Stomach (tissue), 4 donors: ENCODE results near the gene NELFB.

Experiments
- CTCF ChIP-seq, 7 experiments: fragments of 450-650 bp in 4 of 7; fragments of 200-600 bp in 3 of 7; sonication (generic) in 3 of 7; IDR thresholded peaks; one replicate each; pipeline ENCODE4 v1.5.1; 2016 to 2019; ENCODE audit warnings: antibody characterized with exemption in 7 of 7, control low read depth in 2 of 7, mild to moderate bottlenecking in 1 of 7
- POLR2A ChIP-seq, 4 donors: fragments of 450-650 bp; IDR thresholded peaks; one replicate each; pipeline ENCODE4 v1.6.1; 2016; ENCODE audit warnings: antibody characterized with exemption in 4 of 4, control low read depth in 2 of 4, mild to moderate bottlenecking in 1 of 4, moderate library complexity in 1 of 4

- TF ChIP-seq CTCF (IDR thresholded peaks at IDR 0.05): no peak
- TF ChIP-seq POLR2A (IDR thresholded peaks at IDR 0.05): no peak
Observed at GRCh38 chr9:137216188-137216965, 38.8 kb upstream of the NELFB start.
